Activated CD4-positive, CD25-positive, alpha-beta regulatory T cell treated with anti-CD3 and anti-CD28 coated beads, Interleukin-2, amount 50 U/mL, for 16 hours (primary cell): Measurements from ENCODE around the gene FAM83G.
"Not testable (repeated sequence)": the region's sequence is repeated elsewhere in the genome, so short reads cannot be mapped to it uniquely, and the experiment has no call there.

Source experiments
- DNase-seq: peaks from one replicate; pipeline ENCODE4 v3.0.0-alpha.2; 2020; ENCODE audit warnings: low read depth, low spot score

FAM83G gene

DNA sequence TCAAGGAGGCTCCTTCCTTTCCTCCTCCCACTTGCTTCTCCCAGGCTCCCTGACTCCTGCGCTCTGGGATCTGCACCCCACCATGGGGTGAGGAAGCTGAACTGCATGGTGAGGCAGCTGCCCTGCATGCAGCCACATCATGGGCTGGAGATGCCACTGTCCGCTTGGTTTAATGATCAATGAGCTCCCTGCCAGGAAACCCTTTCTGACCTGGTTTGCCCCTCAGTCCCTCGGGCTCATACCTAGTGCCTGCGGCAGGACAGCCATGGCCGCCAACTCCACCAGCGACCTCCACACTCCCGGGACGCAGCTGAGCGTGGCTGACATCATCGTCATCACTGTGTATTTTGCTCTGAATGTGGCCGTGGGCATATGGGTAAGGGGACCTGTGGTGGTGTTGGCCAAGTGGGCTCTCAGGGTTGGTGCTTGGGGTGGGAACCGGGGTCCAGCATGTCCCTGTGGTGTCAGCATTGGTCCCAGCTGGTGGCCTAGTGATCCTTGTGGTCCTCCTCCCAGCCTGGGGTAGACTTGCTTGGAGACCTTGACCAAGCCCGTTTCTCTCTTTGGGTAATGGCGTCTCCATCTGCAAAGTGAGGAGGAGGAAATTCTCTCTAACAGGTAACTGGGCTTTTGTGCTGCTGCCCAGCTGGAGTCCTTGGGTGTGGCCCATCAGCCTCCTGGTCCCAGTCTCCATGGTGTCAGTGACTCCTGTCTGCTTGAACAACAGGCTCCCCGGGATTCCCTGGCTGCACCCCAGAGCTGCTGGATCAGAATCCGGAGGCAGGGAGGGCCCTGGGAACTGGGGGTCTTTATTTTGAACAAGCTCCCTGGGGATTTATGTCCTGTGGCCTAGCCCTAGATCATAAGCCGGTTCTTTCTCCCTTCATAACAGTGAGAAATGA lies 52.4 kb downstream of the FAM83G start, which contains the start of gene SLC5A10:
TSS of gene SLC5A10 (plus strand) at position 225 of the 902 bp plus-strand sequence. CDS start at position 266, 41 bp downstream.
- no peak for DNase-seq

DNA sequence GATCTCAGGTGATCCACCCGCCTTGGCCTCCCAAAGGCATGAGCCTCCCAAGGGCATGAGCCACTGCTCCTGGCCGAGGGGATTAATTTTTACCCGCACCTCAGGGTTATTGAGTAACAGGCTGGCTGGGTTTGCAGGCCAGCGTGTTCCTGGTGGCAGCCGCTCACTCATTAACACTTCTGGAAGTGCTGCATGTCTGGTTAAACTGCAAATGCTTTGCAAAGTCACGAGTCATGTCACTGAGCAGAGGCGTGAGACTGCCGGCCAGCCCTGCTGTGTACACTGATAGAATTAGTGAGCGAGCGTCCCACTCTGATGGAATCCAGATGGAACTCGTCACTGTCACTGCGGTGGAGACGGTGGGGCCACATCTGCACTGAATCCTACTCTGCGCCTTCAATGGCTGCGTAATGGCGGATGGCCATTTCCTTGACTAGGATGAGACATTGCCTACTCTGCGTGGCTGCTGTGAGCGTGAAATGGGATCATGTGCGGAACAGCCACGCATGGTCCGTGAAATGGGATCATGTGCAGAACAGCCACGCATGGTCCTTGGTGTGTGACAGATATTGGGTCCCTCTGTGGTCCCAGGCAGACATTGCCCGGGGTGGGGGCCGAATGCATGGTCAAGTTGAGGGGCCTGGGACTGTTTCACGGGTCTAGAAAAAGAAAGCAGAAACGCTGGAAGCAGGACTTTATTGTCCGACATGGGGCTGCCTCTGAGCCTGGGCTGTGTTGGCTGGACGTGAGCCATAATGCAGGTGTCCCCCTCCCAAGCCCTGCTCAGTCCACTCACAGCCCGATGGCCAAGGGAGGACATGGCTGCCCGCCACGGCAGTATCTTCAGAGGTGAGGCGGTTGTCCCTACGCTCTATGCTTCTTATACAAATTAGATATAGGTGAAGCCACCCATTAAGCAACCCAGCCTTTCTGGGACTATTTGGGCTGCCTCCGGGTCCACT lies 53.3 kb downstream of the FAM83G start:
- DNase-seq: no peak

DNA sequence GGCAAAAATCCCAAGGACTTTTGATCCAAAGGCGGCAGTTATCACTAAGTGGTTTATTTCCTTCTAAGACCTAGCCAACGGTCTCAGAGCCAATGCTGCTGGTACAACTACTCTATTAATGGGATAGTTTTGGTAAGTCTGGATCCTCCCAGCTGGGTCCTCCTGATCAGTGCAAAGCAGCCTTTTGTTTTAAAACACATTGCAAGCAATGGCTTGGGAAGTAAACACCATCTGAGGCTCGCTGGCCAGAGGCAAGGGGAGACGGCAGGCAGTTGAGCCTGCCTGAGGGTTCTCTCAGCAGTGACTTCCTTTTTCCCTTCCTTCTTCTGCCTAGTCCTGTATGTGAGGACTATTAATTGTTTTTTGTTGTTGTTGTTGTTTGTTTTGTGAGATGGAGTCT lies 54.2 kb downstream of the FAM83G start:
- no peak for DNase-seq

DNA sequence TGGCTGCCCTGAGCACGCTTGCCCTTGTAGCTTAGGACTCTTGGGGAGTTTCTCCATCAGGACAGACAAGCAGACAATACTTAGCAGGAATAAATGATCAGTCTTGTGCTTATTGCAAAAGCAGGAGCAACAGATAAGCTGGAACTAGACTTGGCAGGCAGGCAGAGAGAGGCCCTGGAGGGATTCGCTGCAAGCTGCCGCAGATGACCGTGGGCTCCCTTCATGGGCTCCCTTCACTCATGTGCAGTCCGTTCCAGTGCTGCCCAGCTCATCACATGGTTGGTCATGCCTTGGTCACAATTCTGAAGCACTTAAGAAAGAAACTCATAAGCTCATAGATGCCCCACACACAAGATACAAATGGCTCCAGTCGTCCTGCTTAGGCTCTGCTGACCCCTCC lies 55.0 kb downstream of the FAM83G start:
- DNase-seq: no peak

DNA sequence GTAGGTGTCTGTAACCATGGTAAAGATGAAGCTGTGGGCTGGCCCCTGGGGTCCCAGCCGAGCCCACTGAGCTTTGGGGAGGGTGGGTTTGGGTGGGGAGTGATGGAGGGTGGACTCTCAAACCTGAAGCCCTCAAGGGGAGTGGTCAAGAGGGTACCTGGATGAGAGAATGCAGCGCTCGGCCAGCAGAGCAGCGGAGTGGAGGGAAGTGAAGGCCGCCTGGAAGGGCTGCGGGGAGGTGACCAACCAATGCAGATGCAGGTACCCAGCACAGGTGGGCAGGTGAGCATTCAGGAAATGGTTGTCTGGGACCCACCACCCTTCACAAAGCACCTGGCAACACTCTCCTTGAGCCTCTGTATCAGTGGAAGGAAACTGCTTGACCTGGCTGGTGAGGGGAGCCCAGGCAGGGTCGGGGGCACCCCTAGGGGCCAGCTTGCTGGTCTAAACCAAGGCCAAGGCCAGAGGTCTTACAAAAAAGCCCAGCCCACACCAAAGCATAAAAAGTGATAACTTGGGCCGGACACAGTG lies 56.0 kb downstream of the FAM83G start:
- DNase-seq: no peak

DNA sequence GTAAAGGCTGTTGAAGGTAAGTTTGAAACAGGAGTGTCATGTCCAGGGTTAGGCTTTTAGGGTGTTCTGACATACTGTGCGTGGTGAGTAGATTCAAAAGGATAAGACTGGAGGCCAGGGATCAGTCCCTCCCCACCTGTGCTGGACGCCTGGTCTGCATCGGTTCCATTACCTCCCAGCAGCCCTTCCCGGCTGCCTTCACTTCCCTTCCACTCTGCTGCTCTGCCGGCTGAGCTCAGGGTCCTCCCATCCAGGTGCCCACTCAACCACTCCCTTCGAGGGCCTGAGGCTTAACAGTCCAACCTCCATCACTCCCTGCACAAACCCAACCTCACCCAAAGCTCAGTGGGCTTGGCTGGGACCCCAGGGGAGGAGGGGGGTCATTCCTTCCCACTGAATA lies 56.7 kb downstream of the FAM83G start:
- no peak for DNase-seq

DNA sequence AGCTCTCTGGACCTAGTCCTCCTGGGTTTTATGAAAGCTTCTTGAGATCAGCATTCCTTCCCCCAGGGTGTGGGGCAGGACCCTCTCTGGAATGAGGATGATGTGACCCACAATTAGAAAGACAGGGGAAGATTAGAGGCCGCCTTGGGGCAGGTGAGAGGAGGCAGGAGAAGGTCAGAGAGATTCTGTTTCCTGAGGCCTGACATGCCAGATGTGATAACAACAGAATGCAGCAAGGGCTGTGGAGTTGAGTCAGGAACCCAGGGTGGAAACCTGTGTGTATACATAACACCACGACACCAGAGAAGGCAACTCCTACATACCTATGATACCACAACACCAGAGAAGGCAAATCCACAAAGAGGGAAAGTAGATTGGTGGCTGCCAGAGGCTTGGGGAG lies 58.0 kb downstream of the FAM83G start:
- DNase-seq: no peak

DNA sequence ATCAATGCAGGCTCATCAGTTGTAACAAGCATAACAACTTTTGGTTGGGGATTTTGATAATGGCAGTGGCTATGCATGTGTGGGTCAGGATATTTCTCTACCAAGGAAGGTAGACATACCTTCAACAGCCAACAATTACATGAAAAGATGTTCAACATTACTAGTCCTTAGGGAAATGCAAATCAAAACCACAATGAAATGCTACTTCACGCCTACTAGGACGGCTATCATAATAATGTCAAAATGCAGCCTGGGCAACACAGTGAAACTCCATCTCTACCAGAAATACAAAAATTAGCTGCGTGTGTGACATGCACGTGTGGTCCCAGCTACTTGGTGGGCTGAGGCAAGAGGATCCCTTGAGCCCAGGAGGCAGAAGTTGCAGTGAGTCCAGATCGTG lies 59.9 kb downstream of the FAM83G start:
- no peak for DNase-seq

DNA sequence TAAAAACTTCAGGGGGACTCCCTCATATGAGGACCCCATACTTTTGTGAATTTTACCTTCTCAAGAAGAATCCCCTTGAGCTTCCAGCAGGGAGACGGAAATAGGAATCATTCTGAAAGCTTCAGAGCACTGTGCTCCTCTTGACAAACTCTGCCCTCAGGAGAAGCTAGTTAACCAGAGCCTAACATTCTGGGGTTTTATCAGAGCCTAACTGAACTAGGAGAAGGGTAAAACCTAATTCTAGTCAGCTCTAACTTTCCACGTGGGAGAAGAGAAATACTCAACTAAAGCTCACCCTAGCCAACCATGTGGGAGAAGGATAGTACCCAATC lies 65.9 kb downstream of the FAM83G start:
- no peak for DNase-seq

DNA sequence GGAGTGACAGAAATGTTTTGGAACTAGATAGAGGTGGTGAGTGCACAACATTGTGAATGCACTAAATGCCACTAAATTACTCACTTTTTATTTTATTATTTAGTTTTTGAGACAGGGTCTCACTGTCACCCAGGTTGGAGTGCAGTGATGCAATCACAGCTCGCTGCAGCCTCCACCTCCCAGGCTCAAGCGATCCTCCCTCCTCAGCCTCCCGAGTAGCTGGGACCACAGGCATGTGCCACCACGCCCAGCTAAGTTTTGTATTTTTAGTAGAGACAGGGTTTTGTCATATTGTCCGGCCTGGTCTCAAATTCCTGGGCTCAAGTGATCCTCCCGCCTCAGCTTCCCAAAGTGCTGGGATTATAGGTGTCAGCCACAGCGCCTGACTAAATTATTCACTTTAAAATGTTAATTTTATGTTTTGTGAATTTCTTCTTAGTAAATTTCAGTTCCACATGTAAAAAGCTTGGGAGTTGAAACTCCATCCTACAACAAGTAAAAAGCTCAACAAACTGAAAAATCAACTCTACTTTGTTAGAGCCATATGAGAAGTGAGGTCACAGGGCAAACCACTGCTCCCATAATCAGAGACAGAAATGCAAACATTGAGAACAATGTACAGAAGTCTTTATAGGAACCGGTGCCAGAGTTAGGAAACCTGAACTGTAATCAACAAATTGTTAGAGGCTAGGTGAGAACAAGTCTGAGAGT lies 66.4 kb downstream of the FAM83G start:
- no peak for DNase-seq

DNA sequence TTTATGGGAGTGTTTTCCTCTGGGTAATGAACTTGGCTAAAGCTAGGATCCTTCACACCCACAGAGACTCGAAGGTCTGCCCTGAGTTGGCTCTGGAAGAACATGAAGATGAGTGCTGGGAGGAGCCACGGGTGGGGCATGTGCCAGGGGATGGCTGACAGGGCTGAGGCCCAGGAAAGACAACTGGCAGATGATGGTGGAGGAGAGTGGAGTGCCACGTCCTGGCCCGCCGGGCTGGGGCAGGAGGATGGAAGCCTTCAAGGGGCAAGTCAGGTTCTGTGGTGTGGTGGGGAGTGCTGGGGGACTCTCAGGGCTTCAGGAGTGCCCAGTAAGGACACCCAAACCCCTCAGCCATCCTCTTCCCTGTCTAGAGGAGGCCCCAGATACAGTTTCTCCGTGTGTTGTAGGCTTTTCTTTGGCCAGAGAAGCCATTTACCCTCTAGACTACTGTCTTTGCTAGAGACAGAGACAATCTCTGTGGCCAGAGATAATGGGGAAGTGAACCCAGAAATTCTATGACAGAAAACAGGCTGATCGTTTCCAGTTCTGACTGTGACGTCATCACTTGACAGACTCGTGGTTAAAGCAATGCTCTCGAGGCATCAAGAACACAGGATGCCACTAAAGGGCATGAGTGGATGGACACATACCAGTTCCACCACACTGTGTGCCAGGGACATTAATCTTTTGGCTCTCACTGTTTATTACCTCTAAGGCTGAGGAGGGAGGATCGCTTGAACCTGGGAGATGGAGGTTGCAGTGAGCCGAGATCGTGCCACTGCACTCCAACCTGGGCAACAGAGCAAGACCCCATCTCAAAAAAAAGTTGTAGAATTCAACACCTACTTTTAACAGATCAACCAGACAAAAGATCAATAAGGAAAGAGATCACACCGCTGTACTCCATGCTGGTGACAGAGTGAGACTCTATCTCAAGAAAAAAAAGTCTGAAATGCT lies 71.2 kb downstream of the FAM83G start:
- no peak for DNase-seq

DNA sequence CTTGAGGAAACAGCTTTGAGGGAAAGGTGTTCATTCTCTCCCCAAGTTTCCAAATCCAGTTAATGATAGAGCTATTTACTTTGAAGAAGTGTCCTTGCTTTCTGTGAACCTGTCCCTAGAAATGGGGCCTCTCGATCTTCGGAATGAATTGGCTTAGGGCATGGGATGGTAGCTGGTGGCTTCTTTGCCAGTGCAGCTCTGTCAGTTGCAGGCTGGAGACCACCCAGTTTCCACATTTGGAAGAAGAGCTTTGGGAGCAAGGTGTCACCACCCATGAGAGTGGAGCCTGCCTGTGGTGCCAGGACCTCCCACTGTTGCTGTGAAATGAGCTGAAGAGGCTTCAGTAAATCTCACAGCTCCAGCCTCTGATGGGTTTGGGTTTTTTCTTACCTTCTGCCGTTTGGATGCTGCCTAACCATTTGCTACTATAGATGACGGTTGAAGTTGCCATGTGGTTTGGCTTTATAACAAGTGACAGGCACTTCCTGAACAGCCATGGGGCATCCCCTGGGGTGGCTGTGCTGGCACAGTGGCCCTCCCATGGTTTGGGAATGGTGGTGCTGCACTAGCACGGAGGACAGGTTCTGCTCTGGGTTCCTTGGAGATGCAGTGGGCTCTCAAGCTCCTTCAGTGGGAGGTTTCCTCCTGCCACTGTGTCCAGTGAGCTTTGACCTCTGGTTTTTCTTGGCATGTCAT lies 72.1 kb downstream of the FAM83G start:
- no peak for DNase-seq

DNA sequence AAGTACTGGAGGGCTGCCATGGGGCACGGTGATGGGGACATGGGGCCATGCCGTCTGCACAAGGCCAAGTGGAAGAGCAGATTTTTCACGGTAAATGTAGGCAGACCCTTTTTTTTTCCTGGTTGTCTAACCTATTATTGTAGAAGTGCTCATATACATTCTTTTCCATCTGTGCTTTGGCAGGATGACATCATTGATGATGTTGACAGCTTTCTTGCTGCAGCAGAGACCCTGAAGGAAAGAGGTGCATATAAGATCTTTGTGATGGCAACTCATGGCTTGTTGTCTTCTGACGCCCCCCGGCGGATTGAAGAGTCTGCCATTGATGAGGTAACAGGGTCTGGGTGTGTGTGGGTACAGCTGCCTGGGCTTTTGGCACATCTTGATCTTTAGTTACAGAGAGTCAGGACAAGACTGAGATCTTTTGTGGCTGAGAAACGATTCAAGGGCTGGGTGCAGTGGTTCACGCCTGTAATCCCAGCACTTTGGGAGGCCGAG lies 75.9 kb downstream of the FAM83G start:
- no peak for DNase-seq

DNA sequence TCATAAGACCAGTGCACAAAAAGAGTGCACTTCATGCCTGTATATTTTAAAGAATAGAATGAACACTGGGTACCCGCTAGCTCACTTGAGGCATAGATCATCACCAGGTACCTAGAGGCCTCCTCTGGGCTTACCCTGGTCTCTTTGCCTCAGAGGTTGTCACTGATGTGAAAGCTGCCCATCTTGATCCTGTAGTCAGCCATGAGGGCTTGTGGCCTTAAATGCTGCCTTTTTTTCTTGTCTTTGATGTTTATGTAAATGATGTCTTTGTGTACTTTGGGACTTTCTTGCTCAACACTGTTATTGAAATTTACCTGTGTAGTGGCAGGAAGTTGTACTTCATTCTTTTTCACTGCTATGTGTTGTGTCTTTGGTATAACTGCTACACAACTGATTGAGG lies 79.4 kb downstream of the FAM83G start:
- DNase-seq: no peak

DNA sequence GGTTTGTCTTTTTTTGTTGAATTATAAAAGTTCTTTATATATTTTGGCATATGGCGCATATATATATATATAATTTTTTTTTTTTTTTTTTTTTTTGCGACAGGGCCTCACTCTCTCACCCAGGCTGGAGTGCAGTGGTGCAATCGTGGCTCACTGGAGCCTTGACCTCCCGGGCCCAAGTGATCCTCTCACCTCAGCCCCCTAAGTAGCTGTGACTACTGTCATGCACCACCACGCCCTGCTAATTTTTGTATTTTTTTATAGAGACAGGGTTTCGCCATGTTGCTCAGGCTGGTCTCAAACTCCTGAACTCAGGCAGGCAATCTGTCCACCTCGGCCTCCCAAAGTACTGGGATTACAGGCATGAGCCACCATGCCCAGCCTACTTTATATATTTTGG lies 82.0 kb downstream of the FAM83G start:
- DNase-seq: not testable (repeated sequence)

DNA sequence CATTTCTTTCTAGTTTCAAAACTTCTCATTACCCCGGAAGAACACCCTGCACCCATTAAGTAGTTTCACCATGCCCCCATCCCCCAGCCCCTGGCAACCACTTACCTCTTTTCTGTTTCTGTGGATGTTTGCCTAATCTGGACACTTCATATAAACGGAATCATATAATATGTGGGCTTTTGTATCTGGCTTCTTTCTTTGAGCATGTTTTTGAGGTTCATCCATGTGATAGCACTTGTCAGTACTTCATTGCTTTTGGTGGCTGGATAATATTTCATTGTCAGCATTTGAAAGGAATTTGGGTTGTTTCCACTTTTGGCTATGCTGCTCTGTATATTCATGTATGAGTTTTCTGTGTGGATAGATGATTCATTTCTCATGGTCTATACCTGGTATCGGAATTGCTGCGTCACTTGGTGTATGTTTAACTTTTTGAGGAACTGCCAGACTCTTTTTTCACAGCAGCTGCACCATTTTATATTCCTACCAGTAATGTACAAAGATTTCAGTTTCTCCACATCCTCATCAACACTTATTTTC lies 82.6 kb downstream of the FAM83G start:
- DNase-seq: no peak

DNA sequence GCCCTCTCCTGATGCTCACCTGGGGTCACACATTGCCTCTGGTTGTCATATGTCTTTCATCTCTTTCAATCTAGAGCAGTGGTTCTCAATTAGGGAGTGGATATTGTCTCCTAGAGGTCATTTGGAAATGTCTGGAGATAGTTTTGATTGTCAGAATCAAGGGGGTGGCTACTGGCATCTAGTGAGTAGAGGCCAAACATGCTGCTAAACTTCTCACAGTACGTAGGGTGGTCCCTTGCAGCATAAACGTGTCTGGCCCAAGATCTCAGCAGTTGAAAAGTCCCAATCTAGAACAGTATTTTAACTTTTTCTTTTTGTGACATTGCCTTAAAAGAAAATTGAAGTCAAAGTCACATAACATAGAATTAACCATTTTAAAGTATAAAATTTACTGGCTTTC lies 83.1 kb downstream of the FAM83G start:
- no peak for DNase-seq

DNA sequence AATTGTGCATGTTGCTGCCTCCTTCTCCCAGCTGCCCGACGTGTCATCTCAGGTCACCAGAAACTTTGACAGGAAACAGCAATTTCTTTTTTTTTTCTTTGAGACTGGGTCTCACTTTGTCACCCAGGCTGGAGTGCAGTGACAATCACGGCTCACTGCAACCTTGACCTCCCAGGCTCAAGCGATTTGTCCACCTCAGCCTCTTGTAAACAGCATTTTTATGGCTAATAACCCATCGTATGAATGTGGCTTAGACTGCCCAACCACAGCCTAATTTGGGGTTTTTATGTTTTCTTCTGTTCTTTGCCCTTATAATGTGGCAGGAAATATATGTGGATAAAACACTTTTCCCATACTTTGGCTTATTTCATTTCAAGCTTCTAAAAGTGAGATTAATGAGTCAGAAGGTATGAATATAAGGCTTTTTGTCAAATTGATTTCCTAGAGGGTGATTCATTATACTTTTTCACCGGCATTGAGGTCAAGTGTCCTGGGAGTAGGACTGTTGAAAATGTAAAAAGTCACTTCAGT lies 83.6 kb downstream of the FAM83G start:
- DNase-seq: no peak

DNA sequence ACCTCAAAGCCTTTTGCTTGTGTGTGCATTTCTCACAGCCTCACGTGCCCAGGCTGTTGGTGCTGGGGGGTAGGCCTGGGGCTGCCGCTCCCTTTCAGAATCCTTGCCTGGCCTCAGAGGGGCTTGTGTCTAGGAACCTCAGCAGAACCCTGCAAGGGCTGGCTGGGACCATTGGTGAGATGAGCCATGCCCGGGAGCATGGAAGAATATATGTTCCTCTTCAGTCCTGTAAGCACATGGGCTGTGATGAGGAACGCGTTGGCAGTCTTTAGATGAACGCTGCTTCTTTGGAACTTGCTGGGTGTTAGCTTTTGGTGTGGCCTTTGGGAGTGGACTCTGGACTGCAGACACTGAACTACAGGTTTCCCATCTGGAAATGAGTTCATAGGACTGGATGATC lies 84.6 kb downstream of the FAM83G start:
- DNase-seq: no peak
